SU-DHL-6 (cell line): ENCODE data around the gene TESK2.
"Not testable (repeated sequence)": the region's sequence is repeated elsewhere in the genome, so short reads cannot be mapped to it uniquely, and the experiment has no call there.

Experiments used
- H2AFZ ChIP-seq: fragments of 200-600 bp; sonication (generic); 2 replicates; pipeline ENCODE4 v1.6.1; 2014; ENCODE audit warnings: low read depth, mild to moderate bottlenecking, moderate library complexity, mixed read lengths, antibody characterized with exemption, low read length; ENCODE audit not compliant: severe bottlenecking
- H3F3A ChIP-seq: fragments of 200-600 bp; shearing (Covaris generic); 2 replicates; pipeline ENCODE4 v1.6.0; 2016; ENCODE audit warnings: antibody characterized with exemption, mild to moderate bottlenecking; ENCODE audit not compliant: insufficient read depth
- H3K27ac ChIP-seq: fragments of 200-600 bp; sonication (generic); 2 replicates; pipeline ENCODE4 v1.5.1; 2016; ENCODE audit warnings: low read depth, mild to moderate bottlenecking, low read length, moderate library complexity, mixed read lengths
- H3K27me3 ChIP-seq: fragments of 200-600 bp; sonication (generic), shearing (Covaris generic); 2 replicates; pipeline ENCODE4 v1.6.0; 2014; ENCODE audit warnings: mild to moderate bottlenecking, low read length
- H3K36me3 ChIP-seq: fragments of 200-600 bp; sonication (generic); 2 replicates; pipeline ENCODE4 v1.6.1; 2014; ENCODE audit warnings: mild to moderate bottlenecking, low read length, mixed read lengths
- H3K4me2 ChIP-seq: fragments of 300-600, 200-600 bp; shearing (Covaris generic), sonication (generic); 2 replicates; pipeline ENCODE4 v1.6.0; 2014; ENCODE audit warnings: low read length, low read depth, mild to moderate bottlenecking; ENCODE audit not compliant: poor library complexity, severe bottlenecking
- H3K4me3 ChIP-seq: fragments of 200-600 bp; sonication (generic); 2 replicates; pipeline ENCODE4 v1.5.1; 2014; ENCODE audit warnings: antibody characterized with exemption, low read length, mild to moderate bottlenecking, mixed read lengths; ENCODE audit not compliant: insufficient read depth, poor library complexity, severe bottlenecking
- H3K79me2 ChIP-seq: fragments of 200-600 bp; sonication (generic); 2 replicates; pipeline ENCODE4 v1.6.1; 2014; ENCODE audit warnings: mild to moderate bottlenecking, low read length, moderate library complexity; ENCODE audit not compliant: insufficient read depth
- H3K9ac ChIP-seq: fragments of 200-600 bp; sonication (generic); 2 replicates; pipeline ENCODE4 v1.7.0; 2014; ENCODE audit warnings: mild to moderate bottlenecking, low read length
- H3K9me2 ChIP-seq: fragments of 200-600 bp; sonication (generic); replicated peaks from 2 replicates; pipeline ENCODE4 v1.6.1; 2014; ENCODE audit warnings: low read length; ENCODE audit not compliant: insufficient read depth
- H3K9me3 ChIP-seq: fragments of 200-600 bp; sonication (generic); 2 replicates; pipeline ENCODE4 v1.6.1; 2014; ENCODE audit warnings: low read length, mixed read lengths; ENCODE audit not compliant: insufficient read depth
- H4K20me1 ChIP-seq: fragments of 200-600 bp; sonication (generic); 2 replicates; pipeline ENCODE4 v1.6.1; 2014; ENCODE audit warnings: low read depth, mild to moderate bottlenecking, antibody characterized with exemption, low read length, moderate library complexity, mixed read lengths
- CTCF ChIP-seq: fragments of 200-600 bp; sonication (generic); IDR thresholded peaks from one replicate; pipeline ENCODE4 v1.5.1; 2017; ENCODE audit warnings: antibody characterized with exemption, mild to moderate bottlenecking, low read length, moderate library complexity; ENCODE audit not compliant: insufficient read depth, poor library complexity, severe bottlenecking
- EZH2phosphoT487 ChIP-seq: fragments of 200-600 bp; sonication (generic), shearing (Covaris generic); conservative IDR thresholded peaks from 2 replicates; pipeline ENCODE4 v1.6.1; 2018; ENCODE audit warnings: mild to moderate bottlenecking, antibody characterized with exemption, low read length, moderate library complexity, mixed read lengths

The TESK2 gene

GRCh38 chr1:45522324-45523104, 31.6 kb upstream of the TESK2 start:
- TF ChIP-seq EZH2phosphoT487, result no peak
- no peak for TF ChIP-seq CTCF
- Histone ChIP-seq H3K4me3 (peak overlapping the region; percentile 87), H2AFZ (peak overlapping the region; percentile 18), H3K4me2 (peak overlapping the region; percentile 70), H3K9me2 (no peaks in the 10 kb centered on the region), H3K9ac (peak overlapping the region; percentile 85), H3K36me3 (peaks cover 4% of the 10 kb centered on the region; the same call in 1 of the 2 replicates), H3K9me3 (no peaks in the 10 kb centered on the region), H3K27me3 (no peaks in the 10 kb centered on the region; the same call in 1 of the 2 replicates), H4K20me1 (no peaks in the 10 kb centered on the region), H3K79me2 (peaks cover 33% of the 10 kb centered on the region), H3K27ac (peak overlapping the region; percentile 36), H3F3A (peaks cover 15% of the 10 kb centered on the region)

GRCh38 chr1:45521413-45522323, 30.7 kb upstream of the TESK2 start, which contains the start of gene PRDX1:
TSS of gene PRDX1 (minus strand) at chr1:45521884. CDS start at chr1:45519043, 2,841 bp downstream.
- Histone ChIP-seq H4K20me1 (no peaks in the 10 kb centered on the region), H3K9me2 (no peaks in the 10 kb centered on the region), H3K9ac (peak within 1 kb of the TSS; percentile 85), H3K4me3 (peak within 1 kb of the TSS; percentile 87), H3K27ac (peak within 1 kb of the TSS; percentile 55), H3K27me3 (no peaks in the 10 kb centered on the region; the same call in 1 of the 2 replicates), H3K79me2 (peaks cover 37% of the 10 kb centered on the region), H3K9me3 (no peaks in the 10 kb centered on the region), H3K4me2 (peak within 1 kb of the TSS; percentile 70), H3K36me3 (peaks cover 4% of the 10 kb centered on the region; the same call in 1 of the 2 replicates), H3F3A (peaks cover 15% of the 10 kb centered on the region), H2AFZ (peak within 1 kb of the TSS; percentile 18)
- no peak for TF ChIP-seq CTCF
- TF ChIP-seq EZH2phosphoT487, result no peak

- Histone ChIP-seq H3K79me2 (peaks cover 46% of the 10 kb centered on the region), H3K9ac (peak overlapping the region; percentile 85; the same call in 1 of the 2 replicates), H3F3A (peaks cover 15% of the 10 kb centered on the region), H3K4me2 (peak overlapping the region; percentile 70), H3K36me3 (peaks cover 16% of the 10 kb centered on the region; the same call in 1 of the 2 replicates)
- not testable (repeated sequence) for H3K9me2 ChIP-seq, H3K4me3 ChIP-seq, H3K27me3 ChIP-seq, H2AFZ ChIP-seq, H3K27ac ChIP-seq, H4K20me1 ChIP-seq, H3K9me3 ChIP-seq
These were observed 28.8 kb upstream of the TESK2 start for GRCh38 chr1:45519774-45520173.
